NT2/D1 (cell line): Measurements from ENCODE around the gene VAMP5.

Experiments
- SUZ12 ChIP-seq: IDR thresholded peaks from 2 replicates; pipeline ENCODE4 v1.6.1; 2011; ENCODE audit not compliant: insufficient read length, insufficient read depth; ENCODE audit errors: extremely low read depth
- YY1 ChIP-seq: IDR thresholded peaks from 2 replicates; pipeline ENCODE4 v1.6.1; 2011; ENCODE audit not compliant: insufficient read length, insufficient read depth
- ZNF274 ChIP-seq: IDR thresholded peaks from 2 replicates; pipeline ENCODE4 v1.6.1; 2011; ENCODE audit warnings: mild to moderate bottlenecking, low read depth, low read length

DNA sequence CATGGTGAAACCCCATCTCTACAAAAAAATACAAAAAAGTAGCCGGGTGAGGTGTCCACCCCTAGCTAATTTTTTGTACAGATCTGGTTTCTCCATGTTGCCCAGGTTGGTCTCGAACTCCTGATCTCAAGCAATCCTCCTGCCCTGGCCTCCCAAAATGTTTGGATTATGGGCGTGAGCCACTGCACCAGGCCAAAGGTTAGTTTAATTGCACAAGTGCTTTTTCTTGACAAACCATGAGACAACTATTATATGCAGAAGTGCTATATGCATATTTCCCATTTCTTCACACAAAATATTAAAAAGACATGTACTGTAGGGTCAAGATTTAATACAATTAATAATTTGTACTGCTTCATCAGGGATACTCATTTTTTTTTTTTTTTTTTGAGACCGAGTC is 18.0 kb upstream of the VAMP5 start:
- TF ChIP-seq ZNF274 (no peak), YY1 (no peak), SUZ12 (no peak)
